LNCaP clone FGC (cell line): ENCODE measurements around the gene KRTAP27-1.

Source experiments
- DNase-seq: peaks from one replicate; pipeline ENCODE4 v3.0.0-alpha.2; 2011; ENCODE audit warnings: low read depth
- H3K4me3 ChIP-seq: 2 replicates; pipeline ENCODE4 v1.5.1; 2011; ENCODE audit warnings: mild to moderate bottlenecking, low read depth, low read length, control low read depth
- CTCF ChIP-seq: IDR thresholded peaks from 2 replicates; pipeline ENCODE4 v1.5.1; 2012; ENCODE audit warnings: mild to moderate bottlenecking; ENCODE audit not compliant: control insufficient read depth, insufficient read depth; ENCODE audit errors: extremely low read depth

The KRTAP27-1 gene

GRCh38 chr21:30336596-30336995, 898 bp downstream of the KRTAP27-1 start:
- DNase-seq: no peak
- TF ChIP-seq CTCF: no peak
- no peak overlapping the region for H3K4me3 ChIP-seq

GRCh38 chr21:30333736-30334135, 3.8 kb downstream of the KRTAP27-1 start:
- no peak for TF ChIP-seq CTCF
- no peak for DNase-seq
- H3K4me3 ChIP-seq: no peak overlapping the region

GRCh38 chr21:30332681-30333080, 4.8 kb downstream of the KRTAP27-1 start:
- no peak for DNase-seq
- H3K4me3 ChIP-seq: no peak overlapping the region
- no peak for TF ChIP-seq CTCF

- DNase-seq: no peak
- no peak for TF ChIP-seq CTCF
- H3K4me3 ChIP-seq: no peak overlapping the region
Measured at GRCh38 chr21:30329203-30329875, 8.2 kb downstream of the KRTAP27-1 start.

- no peak for DNase-seq
Measured at GRCh38 chr21:30326390-30326789, 11.1 kb downstream of the KRTAP27-1 start.

GRCh38 chr21:30320215-30320614, 17.3 kb downstream of the KRTAP27-1 start, which contains the start of gene KRTAP26-1:
Gene KRTAP26-1 (minus strand): TSS chr21:30320315. CDS start chr21:30320035, 280 bp downstream.
- DNase-seq: no peak
- H3K4me3 ChIP-seq: no peak within 1 kb of the TSS
- TF ChIP-seq CTCF: no peak

More at GRCh38 chr21:30326390-30326789, 11.1 kb downstream of the KRTAP27-1 start:
- TF ChIP-seq CTCF: no peak
- H3K4me3 ChIP-seq: no peak overlapping the region

GRCh38 chr21:30315701-30316100, 21.8 kb downstream of the KRTAP27-1 start:
- no peak overlapping the region for H3K4me3 ChIP-seq
- no peak for DNase-seq
- no peak for TF ChIP-seq CTCF
